Adrenal gland (tissue), 12 donors: Measurements from ENCODE around the gene SMYD5. TPM values are rescaled to one million over a fixed set of nuclear protein-coding genes. Genes with fewer than 3 reads are reported as not detected.

Experiments used
- DNase-seq, 7 donors: peaks; one replicate each; pipeline ENCODE4 v3.0.0-alpha.2; 2019 to 2020
- H3K27ac ChIP-seq, 5 donors: fragments of 200-600 bp; sonication (generic) in 4 of 5; 1 replicate in 3 of 5; 2 replicates in 2 of 5; pipeline versions ENCODE4 v1.5.1 to v1.8.0; 2016 to 2020; ENCODE audit warnings: mild to moderate bottlenecking in 1 of 5
- H3K27me3 ChIP-seq: fragments of 200-600 bp; 2 replicates; pipeline ENCODE4 v1.8.0; 2021
- H3K36me3 ChIP-seq, 2 donors: fragments of 200-600 bp; replicated peaks in 1 of 2; 1 replicate in 1 of 2; 2 replicates in 1 of 2; pipeline versions ENCODE4 v1.5.1 to v1.8.0; 2018 to 2022
- H3K4me1 ChIP-seq, 2 donors: fragments of 200-600 bp; replicated peaks in 1 of 2; 1 replicate in 1 of 2; 2 replicates in 1 of 2; pipeline versions ENCODE4 v1.5.1 to v1.8.0; 2018 to 2021
- H3K4me3 ChIP-seq, 4 donors: fragments of 200-600 bp; sonication (generic) in 3 of 4; one replicate each; pipeline ENCODE4 v1.5.1; 2016 to 2018
- H3K9me3 ChIP-seq, 3 donors: fragments of 200-600 bp; sonication (generic) in 1 of 3; replicated peaks in 1 of 3; 1 replicate in 2 of 3; 2 replicates in 1 of 3; pipeline versions ENCODE4 v1.5.1 to v1.8.0; 2016 to 2021
- POLR2A ChIP-seq, 2 donors: fragments of 450-650 bp; IDR thresholded peaks; one replicate each; pipeline ENCODE4 v1.6.1; 2017; ENCODE audit warnings: antibody characterized with exemption in 2 of 2, mild to moderate bottlenecking in 2 of 2, moderate library complexity in 1 of 2
- WGBS, 4 donors: extraction: QIAGEN DNeasy Blood & Tissue Kit in 2 of 4; methylation state at CpG; one replicate each; pipeline versions ENCODE4 v1.1.5 to v1.1.7; 2013 to 2017; 5-methylcytosine and 5-hydroxymethylcytosine counted together
- intact Hi-C, 2 donors: fragments of 100-400 bp; cut with DNase I; formaldehyde crosslinking; loops; one replicate each; pipeline versions ENCODE4 v1.14.1 to v1.15.0; 2022 to 2023
- polyA plus RNA-seq, 3 donors: library from polyadenylated mRNA; stranded (reverse); fragments of 200-250 nt in 2 of 3; fragments of 350-450 nt in 1 of 3; fragmentation: Illumina TruSeq in 1 of 3; extraction: RNeasy Lipid Tissue Mini Kit (QIAGEN cat#74804) in 1 of 3; gene quantifications; one replicate each; pipeline ENCODE4 v1.2.3, GENCODE V29; 2013 to 2014
- total RNA-seq, 9 donors: library from RNA; depleted of rRNA in 4 of 9; stranded (reverse); fragments of >200 nt in 4 of 9; fragments of 120-200 nt in 1 of 9; fragmentation: NEBNext Ultra II Directional in 1 of 9; extraction: Animal tissue kit (Norgen Biotek cat#: 25700) in 1 of 9; gene quantifications; one replicate each; pipeline versions ENCODE4 v1.1.0 to v1.2.4, GENCODE V29; 2013 to 2023
- TF ChIP-seq, protein P1 (sequence below), 6 experiments: fragments of 450-650 bp in 4 of 6; fragments of 200-600 bp in 2 of 6; sonication (generic) in 1 of 6; IDR thresholded peaks; 1 replicate in 5 of 6; 2 replicates in 1 of 6; pipeline versions ENCODE4 v1.5.1 to v1.8.0; 2016 to 2021; ENCODE audit warnings: antibody characterized with exemption in 6 of 6, mild to moderate bottlenecking in 2 of 6, moderate library complexity in 1 of 6
- donor health status: healthy with polysubstance abuse.
- donor health status: Bipolar disorder and iron deficiency.
- donor health status: DM: yes; HTN: yes; CAD: no.
- donor health status: DM: no; HTN: no; CAD: no.
- donor health status: DM: no; HTN: no; CAD: no.
- donor health status: DM: yes; HTN: yes; CAD: no.

SMYD5 gene
- total and polyA plus RNA-seq, 12 donors: 8.7 to 45.4 (median 28.1) TPM

DNA sequence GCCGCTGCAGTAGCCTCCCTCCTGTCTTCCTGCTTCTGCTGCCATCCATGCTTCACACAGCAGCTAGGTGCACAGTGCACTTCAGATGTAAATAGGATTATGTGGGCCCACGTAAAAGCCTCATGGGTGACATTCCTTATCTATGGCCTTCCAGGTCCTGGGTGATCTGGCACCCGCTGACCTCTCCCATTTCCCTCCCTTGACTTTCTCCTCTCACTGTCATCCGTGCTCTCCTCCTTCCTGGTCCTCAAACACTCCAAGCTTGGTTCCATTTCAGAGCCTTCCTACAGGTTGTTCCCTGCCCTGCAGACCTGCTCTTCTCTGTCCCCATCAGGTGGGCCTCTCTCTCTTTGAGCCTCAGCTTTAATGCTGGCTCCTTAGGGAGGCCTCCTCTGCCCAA, 4.0 kb upstream of the SMYD5 start:
- TF ChIP-seq POLR2A (IDR thresholded peaks at IDR 0.05): no peak
- TF ChIP-seq, protein P1, sequence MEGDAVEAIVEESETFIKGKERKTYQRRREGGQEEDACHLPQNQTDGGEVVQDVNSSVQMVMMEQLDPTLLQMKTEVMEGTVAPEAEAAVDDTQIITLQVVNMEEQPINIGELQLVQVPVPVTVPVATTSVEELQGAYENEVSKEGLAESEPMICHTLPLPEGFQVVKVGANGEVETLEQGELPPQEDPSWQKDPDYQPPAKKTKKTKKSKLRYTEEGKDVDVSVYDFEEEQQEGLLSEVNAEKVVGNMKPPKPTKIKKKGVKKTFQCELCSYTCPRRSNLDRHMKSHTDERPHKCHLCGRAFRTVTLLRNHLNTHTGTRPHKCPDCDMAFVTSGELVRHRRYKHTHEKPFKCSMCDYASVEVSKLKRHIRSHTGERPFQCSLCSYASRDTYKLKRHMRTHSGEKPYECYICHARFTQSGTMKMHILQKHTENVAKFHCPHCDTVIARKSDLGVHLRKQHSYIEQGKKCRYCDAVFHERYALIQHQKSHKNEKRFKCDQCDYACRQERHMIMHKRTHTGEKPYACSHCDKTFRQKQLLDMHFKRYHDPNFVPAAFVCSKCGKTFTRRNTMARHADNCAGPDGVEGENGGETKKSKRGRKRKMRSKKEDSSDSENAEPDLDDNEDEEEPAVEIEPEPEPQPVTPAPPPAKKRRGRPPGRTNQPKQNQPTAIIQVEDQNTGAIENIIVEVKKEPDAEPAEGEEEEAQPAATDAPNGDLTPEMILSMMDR (IDR thresholded peaks at IDR 0.05): no peak
- H3K4me1 ChIP-seq: peaks cover 0 to 11% of the 10 kb centered on the region in 2 donors
- no peak overlapping the region for H3K27ac ChIP-seq
- H3K4me3 ChIP-seq: no peak overlapping the region
- no peaks in the 10 kb centered on the region for H3K9me3 ChIP-seq
- H3K36me3 ChIP-seq: no peaks in the 10 kb centered on the region
- 80 to 96% (median 82%) methylated on average over 4 of the region's 4 CpGs for WGBS, 4 donors
- no peak for DNase-seq
- intact Hi-C loops: no loop called here
- H3K27me3 ChIP-seq: no peaks in the 10 kb centered on the region

DNA sequence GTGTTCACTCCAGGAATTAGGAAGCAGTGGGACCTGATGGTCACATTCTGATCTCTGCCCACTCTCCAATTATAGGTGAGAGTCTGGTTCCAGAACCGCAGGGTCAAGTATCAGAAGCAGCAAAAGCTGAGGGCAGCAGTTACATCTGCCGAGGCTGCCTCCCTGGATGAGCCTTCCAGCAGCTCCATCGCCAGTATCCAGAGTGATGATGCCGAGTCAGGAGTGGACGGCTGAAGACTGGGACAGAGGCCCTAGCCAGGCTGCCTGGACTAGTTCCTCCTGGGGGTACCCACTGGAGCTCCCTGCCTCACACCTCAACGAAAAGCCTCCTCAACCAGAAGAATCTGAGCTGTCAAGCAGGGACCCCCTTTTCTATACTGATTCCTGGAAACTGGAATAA, 3.3 kb upstream of the SMYD5 start:
- peaks cover 0 to 14% of the 10 kb centered on the region in 2 donors for H3K4me1 ChIP-seq
- no peak overlapping the region for H3K4me3 ChIP-seq
- no peak overlapping the region for H3K27ac ChIP-seq
- no peak for DNase-seq
- whole genome bisulfite sequencing, 4 donors: 77 to 90% (median 81%) methylated on average over 6 of the region's 6 CpGs
- intact Hi-C loops: no loop called here
- no peaks in the 10 kb centered on the region for H3K27me3 ChIP-seq
- TF ChIP-seq, protein P1 (IDR thresholded peaks at IDR 0.05): no peak
- no peak for TF ChIP-seq POLR2A (IDR thresholded peaks at IDR 0.05)
- no peaks in the 10 kb centered on the region for H3K36me3 ChIP-seq
- no peaks in the 10 kb centered on the region for H3K9me3 ChIP-seq

DNA sequence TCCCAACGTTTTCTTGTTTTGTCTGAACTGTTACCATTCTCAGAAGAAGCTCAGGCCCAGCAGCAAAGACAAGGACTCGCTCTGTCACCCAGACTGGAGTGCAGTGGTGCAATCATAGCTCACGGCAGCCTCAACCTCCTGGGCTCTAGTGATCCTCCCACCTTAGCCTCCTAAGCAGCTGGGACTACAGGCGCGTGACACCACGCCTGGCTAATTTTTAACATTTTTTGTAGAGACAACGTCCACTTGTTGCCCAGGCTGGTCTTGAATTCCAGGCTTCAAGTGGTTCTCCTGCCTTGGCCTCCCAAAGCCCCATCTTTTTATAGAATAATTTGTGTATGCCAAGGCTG, 2.0 kb upstream of the SMYD5 start:
- Histone ChIP-seq H3K27me3 (no peaks in the 10 kb centered on the region), H3K4me1 (peaks cover 0 to 14% of the 10 kb centered on the region in 2 donors), H3K27ac (peak overlapping the region in 2 of 5 donors; percentile 60 to 74), H3K4me3 (no peak overlapping the region), H3K9me3 (no peaks in the 10 kb centered on the region), H3K36me3 (no peaks in the 10 kb centered on the region)
- intact Hi-C loops: no loop called here
- DNase-seq: no peak
- no peak for TF ChIP-seq POLR2A (IDR thresholded peaks at IDR 0.05)
- TF ChIP-seq, protein P1 (IDR thresholded peaks at IDR 0.05): no peak
- WGBS, 4 donors: 74 to 81% (median 77%) methylated on average over 7 of the region's 7 CpGs

DNA sequence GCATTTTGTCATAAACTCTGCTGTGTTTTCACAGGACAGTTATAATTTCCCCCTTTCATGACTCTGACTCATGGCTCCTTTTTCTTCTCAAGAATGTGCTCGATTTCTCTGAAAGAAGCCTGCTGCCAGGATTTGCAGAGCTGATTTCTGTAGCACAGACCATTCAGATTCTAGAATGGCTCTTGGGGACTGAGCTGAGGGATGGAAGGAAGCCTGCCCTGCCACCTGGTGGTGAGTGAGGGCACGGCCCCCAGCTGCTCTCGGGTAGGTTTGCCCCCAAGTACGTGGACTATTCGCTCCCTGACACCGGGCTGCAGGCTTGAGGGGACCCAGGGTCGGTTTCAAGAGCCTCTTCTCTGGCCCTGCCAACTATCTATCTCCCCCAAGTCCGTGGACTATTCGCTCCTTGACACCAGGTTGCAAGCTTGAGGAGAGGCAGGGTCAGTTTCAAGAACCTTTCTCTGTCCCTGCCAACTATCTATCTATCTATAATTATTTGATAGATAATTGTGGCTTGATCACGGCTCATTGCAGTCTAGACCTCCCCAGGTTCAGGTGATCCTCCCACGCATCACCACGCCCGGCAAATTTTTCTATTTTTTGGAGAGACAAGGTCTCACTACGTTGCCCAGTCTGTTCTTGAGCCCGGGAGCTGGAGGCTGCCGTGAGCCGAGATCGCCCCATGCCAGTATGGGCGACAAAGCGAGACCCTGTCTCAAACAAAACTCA, 1.4 kb upstream of the SMYD5 start:
- H3K4me3 ChIP-seq: no peak overlapping the region
- H3K4me1 ChIP-seq: peaks cover 0 to 14% of the 10 kb centered on the region in 2 donors
- DNase-seq: peak; percentile 66 to 88 (median 79)
- WGBS, 4 donors: 49 to 57% (median 53%) methylated on average over 19 to 20 of the region's 20 CpGs
- intact Hi-C loops: no loop called here
- TF ChIP-seq, protein P1 (IDR thresholded peaks at IDR 0.05): peak; percentile 81 to 92 (median 86)
- TF ChIP-seq POLR2A (IDR thresholded peaks at IDR 0.05): no peak
- H3K27ac ChIP-seq: peak overlapping the region in 2 of 5 donors; percentile 60 to 74
- no peaks in the 10 kb centered on the region for H3K27me3 ChIP-seq
- no peaks in the 10 kb centered on the region for H3K36me3 ChIP-seq
- no peaks in the 10 kb centered on the region for H3K9me3 ChIP-seq
